ENCODE measurements around the gene PLEKHG4.

The PLEKHG4 gene

DNA sequence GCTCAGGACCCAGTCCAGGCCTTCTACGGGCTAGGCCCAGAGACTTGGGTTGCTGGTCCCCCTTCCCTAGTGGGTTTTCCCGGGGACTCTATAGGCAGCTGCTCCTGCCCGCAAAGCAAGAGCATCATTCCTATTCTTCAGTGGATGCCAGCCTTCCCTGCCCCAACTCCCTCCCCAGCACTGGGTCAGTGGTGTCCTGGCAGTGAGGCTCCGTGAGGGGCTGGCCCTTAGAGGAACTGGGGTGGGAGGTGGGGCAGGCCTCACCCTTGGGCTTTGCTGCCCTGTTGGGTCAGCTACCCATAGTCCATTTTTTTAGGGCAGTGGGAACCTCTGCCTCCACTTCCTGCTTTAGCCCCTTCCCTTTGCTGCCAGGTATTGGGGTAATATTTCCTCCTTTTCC lies 7.9 kb upstream of the PLEKHG4 start:
- H2BK120ac ChIP-seq (ENCODE audit: insufficient read depth, low read length, poor library complexity) = no peak overlapping the region
- H2AFZ ChIP-seq (ENCODE audit: insufficient read depth, low read length, poor library complexity) = no peak overlapping the region
- H3K36me3 ChIP-seq (ENCODE audit: control insufficient read depth in 1 of 2, insufficient read depth in 2 of 2, low read length in 2 of 2) = no peaks in the 10 kb centered on the region
- DNase-seq = no peak
- H4K91ac ChIP-seq (ENCODE audit: low read depth, low read length) = no peak overlapping the region
- H2AK5ac ChIP-seq (ENCODE audit: low read length) = no peak overlapping the region
- no peaks in the 10 kb centered on the region for H3K4me1 ChIP-seq (ENCODE audit: control insufficient read depth in 1 of 2, insufficient read depth in 2 of 2, low read length in 2 of 2)
- no peak overlapping the region for H2BK12ac ChIP-seq (ENCODE audit: low read length)
- no peak overlapping the region for H3K27ac ChIP-seq (ENCODE audit: low read depth, low read length)
- no peaks in the 10 kb centered on the region for H3K27me3 ChIP-seq (ENCODE audit: insufficient read depth, low read length)
- no peak overlapping the region for H3K4ac ChIP-seq (ENCODE audit: low read depth, low read length)
- H3K23ac ChIP-seq (ENCODE audit: low read length) = no peak overlapping the region
- no peak overlapping the region for H2BK5ac ChIP-seq (ENCODE audit: low read depth, low read length, poor library complexity)
- H3K14ac ChIP-seq (ENCODE audit: low read length) = no peak overlapping the region
- WGBS (ENCODE audit: extremely low coverage, insufficient coverage, insufficient read length) = no CpG with 5 or more reads among the region's 4 CpGs
- H3K79me1 ChIP-seq (ENCODE audit: low read length) = no peaks in the 10 kb centered on the region
- H4K8ac ChIP-seq (ENCODE audit: low read depth, low read length) = no peak overlapping the region
- H3K79me2 ChIP-seq (ENCODE audit: control insufficient read depth, insufficient read depth, low read length, poor library complexity) = no peaks in the 10 kb centered on the region
- H3K9me3 ChIP-seq (ENCODE audit: insufficient read depth, low read depth, low read length) = no peaks in the 10 kb centered on the region
- H3K4me2 ChIP-seq (ENCODE audit: low read length) = no peak overlapping the region
- H4K12ac ChIP-seq (ENCODE audit: low read depth, low read length) = no peak overlapping the region
- no peak overlapping the region for H3K4me3 ChIP-seq (ENCODE audit: low read depth, low read length)
- H3K9ac ChIP-seq (ENCODE audit: low read length) = no peak overlapping the region
- no peak overlapping the region for H3K18ac ChIP-seq (ENCODE audit: low read length)

DNA sequence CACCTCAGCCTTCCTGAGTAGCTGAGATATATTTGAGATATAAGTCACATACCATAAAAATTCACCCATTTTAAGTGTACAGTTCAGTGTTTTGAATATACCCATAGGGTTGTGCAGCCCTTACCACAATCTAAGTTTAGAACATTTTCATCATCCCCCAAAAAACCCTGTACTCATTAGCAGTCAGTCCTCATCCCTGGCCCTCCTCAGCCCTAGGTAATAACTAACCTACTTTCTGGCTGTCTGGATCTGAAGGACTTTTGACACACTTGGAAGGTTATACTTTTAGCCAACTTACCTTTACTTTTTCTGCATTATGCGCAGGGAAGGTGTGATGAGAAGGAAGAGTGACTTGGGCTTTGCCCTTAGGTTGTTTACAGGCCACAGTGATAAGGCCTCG lies 4.0 kb upstream of the PLEKHG4 start:
- DNase-seq = no peak
- H3K14ac ChIP-seq (ENCODE audit: low read length) = no peak overlapping the region
- peaks cover 1% of the 10 kb centered on the region for H3K9me3 ChIP-seq (ENCODE audit: insufficient read depth, low read depth, low read length)
- no peaks in the 10 kb centered on the region for H3K36me3 ChIP-seq (ENCODE audit: control insufficient read depth in 1 of 2, insufficient read depth in 2 of 2, low read length in 2 of 2)
- WGBS (ENCODE audit: extremely low coverage, insufficient coverage, insufficient read length) = no CpG with 5 or more reads among the region's 2 CpGs
- no peak overlapping the region for H3K23ac ChIP-seq (ENCODE audit: low read length)
- H2AK5ac ChIP-seq (ENCODE audit: low read length) = no peak overlapping the region
- no peak overlapping the region for H2AFZ ChIP-seq (ENCODE audit: insufficient read depth, low read length, poor library complexity)
- H3K4me1 ChIP-seq (ENCODE audit: control insufficient read depth in 1 of 2, insufficient read depth in 2 of 2, low read length in 2 of 2) = peaks cover 9 to 16% of the 10 kb centered on the region in 2 experiments
- H4K91ac ChIP-seq (ENCODE audit: low read depth, low read length) = no peak overlapping the region
- H3K9ac ChIP-seq (ENCODE audit: low read length) = no peak overlapping the region
- no peak overlapping the region for H4K8ac ChIP-seq (ENCODE audit: low read depth, low read length)
- no peak overlapping the region for H2BK12ac ChIP-seq (ENCODE audit: low read length)
- H2BK5ac ChIP-seq (ENCODE audit: low read depth, low read length, poor library complexity) = no peak overlapping the region
- no peak overlapping the region for H3K4me3 ChIP-seq (ENCODE audit: low read depth, low read length)
- H3K79me2 ChIP-seq (ENCODE audit: control insufficient read depth, insufficient read depth, low read length, poor library complexity) = no peaks in the 10 kb centered on the region
- H3K18ac ChIP-seq (ENCODE audit: low read length) = no peak overlapping the region
- peaks cover 6% of the 10 kb centered on the region for H3K79me1 ChIP-seq (ENCODE audit: low read length)
- no peak overlapping the region for H2BK120ac ChIP-seq (ENCODE audit: insufficient read depth, low read length, poor library complexity)
- H3K27ac ChIP-seq (ENCODE audit: low read depth, low read length) = no peak overlapping the region
- peaks cover 4% of the 10 kb centered on the region for H3K27me3 ChIP-seq (ENCODE audit: insufficient read depth, low read length)
- no peak overlapping the region for H4K12ac ChIP-seq (ENCODE audit: low read depth, low read length)
- H3K4me2 ChIP-seq (ENCODE audit: low read length) = no peak overlapping the region
- no peak overlapping the region for H3K4ac ChIP-seq (ENCODE audit: low read depth, low read length)

DNA sequence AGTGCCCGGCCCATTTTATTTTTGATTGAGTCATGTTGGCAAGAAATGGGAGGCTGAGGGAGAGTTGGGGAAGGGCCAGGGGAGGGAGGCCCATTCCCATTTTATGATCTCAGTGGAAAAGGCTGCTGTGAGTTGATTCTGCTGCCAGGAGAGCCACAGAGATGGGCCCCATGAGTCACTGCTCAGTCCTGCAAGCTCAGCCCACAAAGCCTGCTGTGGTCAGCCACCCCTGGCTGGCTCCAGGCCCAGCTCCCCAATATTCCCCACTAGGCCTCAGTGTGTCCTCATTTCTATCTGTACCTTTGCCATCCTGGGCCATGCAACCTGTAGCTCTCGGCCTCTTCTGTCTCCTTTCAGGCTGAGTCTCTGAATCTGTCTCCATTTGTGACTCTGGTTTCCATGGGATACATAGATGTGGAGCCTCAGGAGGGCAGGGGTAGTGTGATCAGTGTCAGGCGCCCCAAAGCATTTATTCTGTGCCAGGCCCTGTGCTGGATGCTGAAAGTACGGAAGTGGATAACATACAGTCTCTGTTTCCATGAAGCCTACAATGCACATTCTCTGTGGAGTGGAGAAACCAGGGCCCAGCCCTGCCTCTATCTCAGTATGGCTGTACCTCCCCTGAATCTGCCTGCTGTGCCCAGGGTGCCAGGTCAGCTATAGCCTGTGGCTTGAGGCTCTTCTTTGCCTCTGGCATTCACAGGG lies 1.9 kb upstream of the PLEKHG4 start:
- no peak overlapping the region for H4K8ac ChIP-seq (ENCODE audit: low read depth, low read length)
- DNase-seq = no peak
- no peak overlapping the region for H3K4ac ChIP-seq (ENCODE audit: low read depth, low read length)
- peaks cover 1% of the 10 kb centered on the region for H3K9me3 ChIP-seq (ENCODE audit: insufficient read depth, low read depth, low read length)
- H3K36me3 ChIP-seq (ENCODE audit: control insufficient read depth in 1 of 2, insufficient read depth in 2 of 2, low read length in 2 of 2) = no peaks in the 10 kb centered on the region
- no peak overlapping the region for H4K91ac ChIP-seq (ENCODE audit: low read depth, low read length)
- H3K23ac ChIP-seq (ENCODE audit: low read length) = no peak overlapping the region
- H2BK120ac ChIP-seq (ENCODE audit: insufficient read depth, low read length, poor library complexity) = no peak overlapping the region
- no peak overlapping the region for H2BK5ac ChIP-seq (ENCODE audit: low read depth, low read length, poor library complexity)
- no peak overlapping the region for H2AK5ac ChIP-seq (ENCODE audit: low read length)
- no peak overlapping the region for H3K4me2 ChIP-seq (ENCODE audit: low read length)
- H3K4me1 ChIP-seq (ENCODE audit: control insufficient read depth in 1 of 2, insufficient read depth in 2 of 2, low read length in 2 of 2) = peaks cover 9 to 16% of the 10 kb centered on the region in 2 experiments
- H3K27ac ChIP-seq (ENCODE audit: low read depth, low read length) = no peak overlapping the region
- peak overlapping the region; percentile 29 for H2BK12ac ChIP-seq (ENCODE audit: low read length)
- H3K79me2 ChIP-seq (ENCODE audit: control insufficient read depth, insufficient read depth, low read length, poor library complexity) = no peaks in the 10 kb centered on the region
- H3K4me3 ChIP-seq (ENCODE audit: low read depth, low read length) = no peak overlapping the region
- H4K12ac ChIP-seq (ENCODE audit: low read depth, low read length) = no peak overlapping the region
- no peak overlapping the region for H3K9ac ChIP-seq (ENCODE audit: low read length)
- peaks cover 4% of the 10 kb centered on the region for H3K27me3 ChIP-seq (ENCODE audit: insufficient read depth, low read length)
- peaks cover 6% of the 10 kb centered on the region for H3K79me1 ChIP-seq (ENCODE audit: low read length)
- H3K14ac ChIP-seq (ENCODE audit: low read length) = no peak overlapping the region
- H3K18ac ChIP-seq (ENCODE audit: low read length) = no peak overlapping the region
- peak overlapping the region; percentile 15 for H2AFZ ChIP-seq (ENCODE audit: insufficient read depth, low read length, poor library complexity)
- no CpG with 5 or more reads among the region's 4 CpGs for WGBS (ENCODE audit: extremely low coverage, insufficient coverage, insufficient read length)

DNA sequence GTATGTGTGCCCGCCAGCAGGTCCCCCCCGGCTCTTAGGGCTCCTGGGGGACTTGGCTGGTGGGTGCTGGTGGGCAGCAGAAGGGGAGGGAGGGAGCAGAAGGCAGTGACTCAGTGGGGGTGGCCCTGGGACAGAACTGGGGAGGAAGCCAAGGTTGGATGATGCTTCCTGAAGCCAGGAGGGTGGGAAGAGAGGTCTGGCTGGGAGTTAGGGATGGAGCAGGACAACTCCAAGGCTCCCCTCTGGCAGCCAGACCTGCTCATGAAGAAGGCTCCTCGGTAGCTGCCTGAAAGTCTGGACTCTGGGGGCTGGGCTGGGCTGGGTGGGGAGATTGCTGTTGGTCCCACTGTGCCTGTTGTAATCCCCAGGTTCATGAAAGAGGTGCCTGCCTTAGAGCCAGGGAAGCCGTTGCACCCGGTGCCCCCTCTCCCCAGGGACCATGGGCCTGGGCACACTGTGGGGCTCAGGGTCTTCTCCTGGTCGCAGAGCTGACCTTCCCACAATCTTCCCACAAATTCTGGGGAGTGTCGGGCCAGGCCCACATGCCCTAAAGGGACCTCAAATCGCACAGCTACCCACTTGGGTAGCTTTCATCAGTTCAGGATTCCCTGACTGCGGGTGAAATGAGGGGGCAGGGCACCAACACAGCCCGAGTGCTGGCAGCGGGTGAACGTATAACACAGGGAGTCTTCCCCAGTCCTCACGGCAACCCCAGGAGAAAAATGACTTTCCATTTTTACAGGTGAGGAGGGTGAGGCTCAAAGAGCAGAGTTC lies 1.1 kb upstream of the PLEKHG4 start:
- Histone ChIP-seq H2BK12ac (ENCODE audit: low read length) (peak overlapping the region; percentile 29), H3K9me3 (ENCODE audit: insufficient read depth, low read depth, low read length) (peaks cover 1% of the 10 kb centered on the region), H3K9ac (ENCODE audit: low read length) (no peak overlapping the region), H3K79me2 (ENCODE audit: control insufficient read depth, insufficient read depth, low read length, poor library complexity) (no peaks in the 10 kb centered on the region), H2BK5ac (ENCODE audit: low read depth, low read length, poor library complexity) (no peak overlapping the region), H3K36me3 (ENCODE audit: control insufficient read depth in 1 of 2, insufficient read depth in 2 of 2, low read length in 2 of 2) (no peaks in the 10 kb centered on the region), H3K18ac (ENCODE audit: low read length) (no peak overlapping the region), H4K12ac (ENCODE audit: low read depth, low read length) (no peak overlapping the region), H3K4ac (ENCODE audit: low read depth, low read length) (no peak overlapping the region), H3K4me3 (ENCODE audit: low read depth, low read length) (no peak overlapping the region), H3K4me1 (ENCODE audit: control insufficient read depth in 1 of 2, insufficient read depth in 2 of 2, low read length in 2 of 2) (peaks cover 9 to 16% of the 10 kb centered on the region in 2 experiments), H3K27me3 (ENCODE audit: insufficient read depth, low read length) (peaks cover 4% of the 10 kb centered on the region), H3K27ac (ENCODE audit: low read depth, low read length) (no peak overlapping the region), H3K23ac (ENCODE audit: low read length) (no peak overlapping the region), H4K91ac (ENCODE audit: low read depth, low read length) (no peak overlapping the region), H3K4me2 (ENCODE audit: low read length) (peak overlapping the region; percentile 55), H2AK5ac (ENCODE audit: low read length) (no peak overlapping the region), H3K14ac (ENCODE audit: low read length) (no peak overlapping the region), H2BK120ac (ENCODE audit: insufficient read depth, low read length, poor library complexity) (no peak overlapping the region), H4K8ac (ENCODE audit: low read depth, low read length) (peak overlapping the region; percentile 3), H3K79me1 (ENCODE audit: low read length) (peaks cover 6% of the 10 kb centered on the region), H2AFZ (ENCODE audit: insufficient read depth, low read length, poor library complexity) (no peak overlapping the region)
- no peak for DNase-seq
- no CpG with 5 or more reads among the region's 13 CpGs for WGBS (ENCODE audit: extremely low coverage, insufficient coverage, insufficient read length)

Measured in trophoblast cell (in vitro differentiated cells and primary cell).